Activated T-helper 2 cell treated with anti-CD3 and anti-CD28 coated beads, Interferon-gamma antibody, Interleukin-2, Interleukin-4, amounts not matched to agents 10 μg/mL and 5 μg/mL and 100 μg/mL, durations not matched to agents 14 hours and 24 hours and 36 hours (primary cell): ENCODE measurements around the gene PARD6G. TPM values are rescaled to one million over a fixed set of nuclear protein-coding genes. Genes with fewer than 3 reads are reported as not detected.

Experiments used
- DNase-seq: peaks from one replicate; pipeline ENCODE4 v3.0.0; 2021; ENCODE audit warnings: low spot score
- H3K27ac Mint-ChIP-seq: one replicate; pipeline ENCODE4 v1.8.0; 2021; ENCODE audit warnings: mixed read lengths
- H3K27me3 Mint-ChIP-seq: one replicate; pipeline ENCODE4 v1.8.0; 2021; ENCODE audit warnings: low read depth, mixed read lengths
- H3K36me3 Mint-ChIP-seq: one replicate; pipeline ENCODE4 v1.8.0; 2021; ENCODE audit warnings: low read depth, mixed read lengths
- H3K4me1 Mint-ChIP-seq: one replicate; pipeline ENCODE4 v1.8.0; 2021; ENCODE audit warnings: low read depth, mixed read lengths
- H3K4me3 Mint-ChIP-seq: one replicate; pipeline ENCODE4 v1.8.0; 2021; ENCODE audit warnings: low read depth, mild to moderate bottlenecking, moderate library complexity, mixed read lengths
- H3K9me3 Mint-ChIP-seq: one replicate; pipeline ENCODE4 v1.8.0; 2021; ENCODE audit warnings: mixed read lengths
- intact Hi-C: fragments of 100-400 bp; cut with micrococcal nuclease; formaldehyde crosslinking; loops from one replicate; pipeline ENCODE4 v1.15.1; 2023
- total RNA-seq: library from RNA; stranded (reverse); gene quantifications from 2 replicates; pipeline ENCODE4 v1.2.3, GENCODE V29; 2022

Gene PARD6G
- total RNA-seq, 1 donor from 2014 or later = 0.21 TPM

- intact Hi-C loops = no loop called here
- Mint-ChIP-seq H3K4me1 (peaks cover 4% of the 10 kb centered on the region), H3K27ac (no peak overlapping the region), H3K27me3 (peaks cover 19% of the 10 kb centered on the region), H3K36me3 (no peaks in the 10 kb centered on the region), H3K9me3 (no peaks in the 10 kb centered on the region), H3K4me3 (no peak overlapping the region)
- DNase-seq = no peak
These were observed 57.8 kb downstream of the PARD6G start for GRCh38 chr18:80189531-80189865.

GRCh38 chr18:80188643-80189530 is 58.4 kb downstream of the PARD6G start:
- intact Hi-C loops = no loop called here
- Mint-ChIP-seq H3K27me3 (peaks cover 13% of the 10 kb centered on the region), H3K4me1 (no peaks in the 10 kb centered on the region)

GRCh38 chr18:80187956-80188642 is 59.2 kb downstream of the PARD6G start:
- no peak overlapping the region for H3K27ac Mint-ChIP-seq
- no peaks in the 10 kb centered on the region for H3K4me1 Mint-ChIP-seq
- no peak overlapping the region for H3K4me3 Mint-ChIP-seq
- H3K36me3 Mint-ChIP-seq = no peaks in the 10 kb centered on the region
- no peaks in the 10 kb centered on the region for H3K9me3 Mint-ChIP-seq
- peaks cover 10% of the 10 kb centered on the region for H3K27me3 Mint-ChIP-seq
- intact Hi-C loops = no loop called here
- DNase-seq = no peak

More at GRCh38 chr18:80188643-80189530, 58.4 kb downstream of the PARD6G start:
- Mint-ChIP-seq H3K27ac (no peak overlapping the region), H3K4me3 (no peak overlapping the region), H3K36me3 (no peaks in the 10 kb centered on the region), H3K9me3 (no peaks in the 10 kb centered on the region)
- no peak for DNase-seq

GRCh38 chr18:80185545-80185944 is 61.8 kb downstream of the PARD6G start:
- no peak overlapping the region for H3K27ac Mint-ChIP-seq
- no peak for DNase-seq
- no peaks in the 10 kb centered on the region for H3K36me3 Mint-ChIP-seq
- H3K27me3 Mint-ChIP-seq = peaks cover 1% of the 10 kb centered on the region
- H3K9me3 Mint-ChIP-seq = no peaks in the 10 kb centered on the region
- no peak overlapping the region for H3K4me3 Mint-ChIP-seq
- intact Hi-C loops = no loop called here
- H3K4me1 Mint-ChIP-seq = no peaks in the 10 kb centered on the region

GRCh38 chr18:80184243-80184772 is 63.0 kb downstream of the PARD6G start:
- Mint-ChIP-seq H3K4me3 (no peak overlapping the region), H3K4me1 (no peaks in the 10 kb centered on the region), H3K27ac (no peak overlapping the region), H3K27me3 (no peaks in the 10 kb centered on the region), H3K9me3 (no peaks in the 10 kb centered on the region), H3K36me3 (no peaks in the 10 kb centered on the region)
- intact Hi-C loops = no loop called here
- no peak for DNase-seq

- Mint-ChIP-seq H3K36me3 (no peaks in the 10 kb centered on the region), H3K4me3 (no peak overlapping the region), H3K9me3 (no peaks in the 10 kb centered on the region), H3K4me1 (no peaks in the 10 kb centered on the region), H3K27ac (no peak overlapping the region), H3K27me3 (no peaks in the 10 kb centered on the region)
- no peak for DNase-seq
- intact Hi-C loops = no loop called here
These were observed 63.9 kb downstream of the PARD6G start for GRCh38 chr18:80183273-80184050.

- intact Hi-C loops = no loop called here
These were observed 64.5 kb downstream of the PARD6G start for GRCh38 chr18:80182855-80183254.

GRCh38 chr18:80181642-80182461 is 65.5 kb downstream of the PARD6G start:
- Mint-ChIP-seq H3K4me1 (no peaks in the 10 kb centered on the region), H3K27ac (no peak overlapping the region), H3K9me3 (no peaks in the 10 kb centered on the region), H3K27me3 (no peaks in the 10 kb centered on the region), H3K36me3 (no peaks in the 10 kb centered on the region), H3K4me3 (no peak overlapping the region)
- intact Hi-C loops = no loop called here
- DNase-seq = no peak

More at GRCh38 chr18:80182855-80183254, 64.5 kb downstream of the PARD6G start:
- no peaks in the 10 kb centered on the region for H3K4me1 Mint-ChIP-seq
- no peak for DNase-seq
- H3K4me3 Mint-ChIP-seq = no peak overlapping the region
- no peaks in the 10 kb centered on the region for H3K27me3 Mint-ChIP-seq
- H3K9me3 Mint-ChIP-seq = no peaks in the 10 kb centered on the region
- no peak overlapping the region for H3K27ac Mint-ChIP-seq
- no peaks in the 10 kb centered on the region for H3K36me3 Mint-ChIP-seq

GRCh38 chr18:80180778-80181564 is 66.3 kb downstream of the PARD6G start:
- intact Hi-C loops = no loop called here
- H3K27ac Mint-ChIP-seq = no peak overlapping the region
- peaks cover 6% of the 10 kb centered on the region for H3K27me3 Mint-ChIP-seq
- no peak overlapping the region for H3K4me3 Mint-ChIP-seq
- H3K9me3 Mint-ChIP-seq = no peaks in the 10 kb centered on the region
- DNase-seq = no peak
- H3K36me3 Mint-ChIP-seq = no peaks in the 10 kb centered on the region
- H3K4me1 Mint-ChIP-seq = peaks cover under 1% of the 10 kb centered on the region

GRCh38 chr18:80179857-80180558 is 67.3 kb downstream of the PARD6G start:
- peaks cover 9% of the 10 kb centered on the region for H3K4me1 Mint-ChIP-seq
- H3K4me3 Mint-ChIP-seq = no peak overlapping the region
- no peak overlapping the region for H3K27ac Mint-ChIP-seq
- H3K9me3 Mint-ChIP-seq = no peaks in the 10 kb centered on the region
- DNase-seq = no peak
- intact Hi-C loops = no loop called here
- H3K27me3 Mint-ChIP-seq = peaks cover 15% of the 10 kb centered on the region
- H3K36me3 Mint-ChIP-seq = no peaks in the 10 kb centered on the region
